Measurements from ENCODE around the gene OR2AG1.
"Not testable (repeated sequence)": the region's sequence is repeated elsewhere in the genome, so short reads cannot be mapped to it uniquely, and the experiment has no call there.

Gene OR2AG1

GRCh38 chr11:6790546-6790945, 7.7 kb downstream of the OR2AG1 start:
- no peak for DNase-seq (ENCODE audit: low read depth in 2 of 2)

DNA sequence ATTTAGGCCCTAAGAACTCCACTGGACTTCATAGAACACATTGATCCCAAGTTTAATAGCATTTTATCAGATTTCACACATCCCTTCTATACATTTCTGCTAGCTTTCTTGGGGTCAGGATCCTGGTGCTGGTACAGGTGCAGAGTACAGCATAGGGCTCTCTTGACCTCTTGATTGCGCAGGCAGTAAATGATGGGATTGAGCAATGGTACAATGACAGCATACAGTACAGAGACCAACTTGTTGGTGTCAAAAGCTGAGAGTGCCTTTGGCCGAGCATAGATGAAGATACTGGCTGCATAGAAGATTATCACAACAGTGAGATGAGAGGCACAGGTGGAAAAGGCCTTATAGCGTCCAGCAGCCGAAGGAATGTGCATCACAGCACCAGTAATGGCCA, 11.8 kb downstream of the OR2AG1 start:
- DNase-seq (ENCODE audit: low read depth in 2 of 2) = no peak

GRCh38 chr11:6799402-6799801, 16.6 kb downstream of the OR2AG1 start, which contains the start of gene OR6A2:
Gene OR6A2, minus strand, starts transcription at chr11:6799689. Its CDS starts 3,981 bp downstream, at chr11:6795708.
- DNase-seq (ENCODE audit: low read depth in 2 of 2) = no peak

- DNase-seq (ENCODE audit: low read depth in 2 of 2) = not testable (repeated sequence)
Measured at GRCh38 chr11:6801075-6801474, 18.3 kb downstream of the OR2AG1 start.

- DNase-seq (ENCODE audit: low read depth in 2 of 2) = no peak
Measured at GRCh38 chr11:6812390-6813005, 29.7 kb downstream of the OR2AG1 start.

DNA sequence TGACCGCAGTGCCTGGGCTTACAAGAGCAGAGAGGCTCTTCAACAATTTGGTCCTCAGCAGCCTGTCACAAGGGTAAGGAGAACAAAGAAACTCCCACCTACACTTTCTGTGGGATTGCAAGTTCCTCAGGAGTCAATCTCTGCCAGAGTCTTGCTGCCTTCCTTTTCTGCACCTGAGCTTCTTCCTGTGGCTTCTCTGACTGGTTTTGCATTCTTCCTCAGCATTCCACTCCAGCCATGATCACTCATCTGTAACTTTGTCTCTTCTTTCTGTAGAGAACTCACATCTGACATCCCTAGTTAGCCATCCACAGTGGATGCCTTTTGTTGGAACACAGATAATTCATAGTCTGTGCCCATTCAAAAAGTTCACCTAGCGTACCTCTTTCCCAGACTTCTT, 30.8 kb downstream of the OR2AG1 start:
- DNase-seq (ENCODE audit: low read depth in 2 of 2) = no peak

GRCh38 chr11:6817694-6818093, 34.9 kb downstream of the OR2AG1 start:
- DNase-seq (ENCODE audit: low read depth in 2 of 2) = no peak

GRCh38 chr11:6818967-6819366, 36.1 kb downstream of the OR2AG1 start:
- DNase-seq (ENCODE audit: low read depth in 2 of 2) = no peak

GRCh38 chr11:6824136-6824823, 41.5 kb downstream of the OR2AG1 start:
- DNase-seq (ENCODE audit: low read depth in 2 of 2) = no peak

GRCh38 chr11:6825231-6825744, 42.5 kb downstream of the OR2AG1 start:
- DNase-seq (ENCODE audit: low read depth in 2 of 2) = no peak

DNA sequence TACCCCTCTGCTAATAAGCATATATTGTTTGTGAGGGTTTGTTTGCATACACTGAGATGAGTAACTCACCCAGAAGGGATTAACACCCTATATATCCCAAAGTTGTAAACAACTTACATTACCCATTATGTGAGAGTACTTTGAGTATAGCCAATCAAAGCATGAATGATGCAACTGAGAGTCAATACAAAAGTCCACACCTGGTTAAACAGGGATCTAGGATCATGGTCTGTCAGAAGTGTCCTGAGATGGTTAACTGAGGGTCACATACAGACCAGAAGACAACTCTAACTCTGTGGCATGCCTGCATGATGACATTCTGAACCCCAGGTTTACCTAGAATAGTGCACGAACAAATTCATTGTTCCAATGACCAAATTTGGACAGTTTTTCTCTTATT, 45.3 kb downstream of the OR2AG1 start:
- DNase-seq (ENCODE audit: low read depth in 2 of 2) = no peak

GRCh38 chr11:6833356-6833755, 50.5 kb downstream of the OR2AG1 start:
- DNase-seq (ENCODE audit: low read depth in 2 of 2) = no peak

DNA sequence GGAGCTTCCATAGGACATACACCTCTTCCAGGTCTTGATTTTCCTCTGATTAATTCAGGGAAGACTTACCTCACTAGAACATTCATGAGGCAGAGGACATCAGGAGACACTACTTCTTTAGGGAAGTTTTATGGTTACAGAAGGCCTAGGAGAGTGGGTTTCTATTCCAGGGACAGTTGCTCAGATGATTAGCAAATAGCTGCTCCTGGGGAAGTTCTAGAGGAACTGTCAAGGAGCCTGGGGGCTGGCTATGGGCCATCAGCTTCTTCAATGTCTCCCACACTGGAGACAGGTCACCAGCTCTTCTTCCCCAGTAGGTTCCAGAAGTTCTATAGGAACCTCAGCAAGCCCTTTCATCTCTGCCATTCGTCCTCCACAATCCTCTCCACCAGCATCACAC, 51.2 kb downstream of the OR2AG1 start:
- DNase-seq (ENCODE audit: low read depth in 2 of 2) = no peak

Measured in stimulated activated CD4-positive, alpha-beta T cell treated with anti-CD3 and anti-CD28 coated beads, Interleukin-12 subunit alpha, Interleukin-12 subunit beta, amount 100 ng/mL, for 24 hours (primary cell).